GM19043 (cell line): ENCODE data around the gene DHRS3.

Experiments
- ATAC-seq: cut with Tn5 transposase; IDR thresholded peaks from one replicate; pipeline ENCODE4 v1.9.1; 2021; ENCODE audit warnings: low read depth; ENCODE audit not compliant: unreplicated experiment

DHRS3 gene

GRCh38 chr1:12600880-12601633 lies 17.0 kb downstream of the DHRS3 start:
- ATAC-seq, result no peak

- ATAC-seq, result no peak
These were observed 17.7 kb downstream of the DHRS3 start for GRCh38 chr1:12600335-12600734.

- ATAC-seq, result no peak
These were observed 18.4 kb downstream of the DHRS3 start for GRCh38 chr1:12599657-12600056.

- no peak for ATAC-seq
These were observed 19.0 kb downstream of the DHRS3 start for GRCh38 chr1:12598974-12599373.

GRCh38 chr1:12597792-12598191 lies 20.2 kb downstream of the DHRS3 start:
- no peak for ATAC-seq

- ATAC-seq, result peak; percentile 68
These were observed 21.8 kb downstream of the DHRS3 start for GRCh38 chr1:12596007-12596821.

- ATAC-seq, result no peak
These were observed 22.3 kb downstream of the DHRS3 start for GRCh38 chr1:12595757-12596006.

GRCh38 chr1:12594966-12595756 lies 22.8 kb downstream of the DHRS3 start:
- no peak for ATAC-seq

GRCh38 chr1:12594490-12594889 lies 23.5 kb downstream of the DHRS3 start:
- no peak for ATAC-seq

GRCh38 chr1:12593621-12594066 lies 24.4 kb downstream of the DHRS3 start:
- ATAC-seq, result no peak

- no peak for ATAC-seq
These were observed 25.5 kb downstream of the DHRS3 start for GRCh38 chr1:12592496-12592895.

GRCh38 chr1:12591267-12591938 lies 26.6 kb downstream of the DHRS3 start:
- no peak for ATAC-seq

- ATAC-seq, result no peak
These were observed 29.3 kb downstream of the DHRS3 start for GRCh38 chr1:12588695-12589094.

GRCh38 chr1:12587981-12588640 lies 29.9 kb downstream of the DHRS3 start:
- ATAC-seq, result no peak

GRCh38 chr1:12585951-12586942 lies 31.8 kb downstream of the DHRS3 start:
- no peak for ATAC-seq

- no peak for ATAC-seq
These were observed 32.5 kb downstream of the DHRS3 start for GRCh38 chr1:12585536-12585935.

GRCh38 chr1:12584900-12585525 lies 33.0 kb downstream of the DHRS3 start:
- ATAC-seq, result no peak

- ATAC-seq, result no peak
These were observed 34.5 kb downstream of the DHRS3 start for GRCh38 chr1:12583484-12583883.

GRCh38 chr1:12582649-12583048 lies 35.4 kb downstream of the DHRS3 start:
- no peak for ATAC-seq
